ENCODE results near the gene TRPC5OS. TPM values are rescaled to one million over a fixed set of nuclear protein-coding genes. Genes with fewer than 3 reads are reported as not detected.

The TRPC5OS gene
- total RNA-seq, 2 experiments from 2014 or later, result not detected

- DNase-seq, result no peak
- Mint-ChIP-seq H3K9me3 (ENCODE audit: low read depth) (no peaks in the 10 kb centered on the region), H3K27me3 (peaks cover 14% of the 10 kb centered on the region), H3K4me1 (peaks cover 2% of the 10 kb centered on the region), H3K4me3 (no peak overlapping the region), H3K36me3 (ENCODE audit: low read depth) (no peaks in the 10 kb centered on the region), H3K27ac (no peak overlapping the region)
- intact Hi-C loops (cut with DNase I, micrococcal nuclease), result loop anchor here (2.0 to 10.0 kb wide), 4 partner anchors 176 to 866 kb away; no protein-coding TSS in a partner anchor
- CTCF ChIA-PET, result interaction anchor here (1.0 kb wide), 1 partner anchor 24 kb away, joined by 3 read pairs; no protein-coding TSS in a partner anchor
- POLR2A ChIA-PET, result interaction anchor here (0.7 kb wide), 1 partner anchor 38 kb away, joined by 5 read pairs; no protein-coding TSS in a partner anchor
- no peak for ATAC-seq
Observed at GRCh38 chrX:111868726-111869638, 7.0 kb upstream of the TRPC5OS start.

DNA sequence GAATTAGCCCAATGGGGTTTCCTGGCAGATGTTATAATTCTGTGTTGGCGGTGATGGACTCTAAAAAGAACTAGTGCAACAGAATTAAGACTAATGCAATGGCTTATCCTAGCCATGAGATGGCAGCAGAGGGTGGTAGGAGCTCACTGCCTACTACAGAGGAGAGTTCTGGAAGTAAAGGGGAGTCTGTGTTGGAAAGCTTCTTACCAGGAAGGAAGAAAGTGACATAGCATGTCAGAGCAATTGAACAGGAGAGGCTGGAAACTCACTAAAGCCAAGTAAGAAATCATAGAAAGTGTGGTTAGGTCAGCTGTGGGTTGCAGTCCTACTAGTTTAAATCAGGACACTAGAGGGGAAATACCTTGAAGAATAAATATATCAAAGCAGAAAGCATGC lies 6.3 kb upstream of the TRPC5OS start:
- intact Hi-C loops (cut with DNase I, micrococcal nuclease), result loop anchor here (2.0 to 10.0 kb wide), 4 partner anchors 175 to 865 kb away; no protein-coding TSS in a partner anchor
- Mint-ChIP-seq H3K36me3 (ENCODE audit: low read depth) (no peaks in the 10 kb centered on the region), H3K27ac (no peak overlapping the region), H3K27me3 (peaks cover 14% of the 10 kb centered on the region), H3K9me3 (ENCODE audit: low read depth) (no peaks in the 10 kb centered on the region), H3K4me1 (peaks cover 2% of the 10 kb centered on the region), H3K4me3 (no peak overlapping the region)
- POLR2A ChIA-PET, result no interaction called here
- ATAC-seq (no peak), DNase-seq (peak; percentile 15)
- CTCF ChIA-PET, result interaction anchor here (1.0 kb wide), 1 partner anchor 23 kb away, joined by 3 read pairs; no protein-coding TSS in a partner anchor

GRCh38 chrX:111874241-111874640 lies 1.7 kb upstream of the TRPC5OS start:
- ATAC-seq, result no peak
- DNase-seq, result no peak
- POLR2A ChIA-PET, result no interaction called here
- no peaks in the 10 kb centered on the region for H3K9me3 Mint-ChIP-seq (ENCODE audit: low read depth)
- no peak overlapping the region for H3K4me3 Mint-ChIP-seq
- no peak overlapping the region for H3K27ac Mint-ChIP-seq
- no peaks in the 10 kb centered on the region for H3K36me3 Mint-ChIP-seq (ENCODE audit: low read depth)
- H3K4me1 Mint-ChIP-seq, result no peaks in the 10 kb centered on the region
- CTCF ChIA-PET, result no interaction called here
- intact Hi-C loops (cut with DNase I, micrococcal nuclease), result no loop called here
- H3K27me3 Mint-ChIP-seq, result peaks cover 9% of the 10 kb centered on the region

- Mint-ChIP-seq H3K27me3 (peaks cover 5% of the 10 kb centered on the region), H3K27ac (no peak overlapping the region), H3K4me3 (no peak overlapping the region), H3K9me3 (ENCODE audit: low read depth) (no peaks in the 10 kb centered on the region), H3K36me3 (ENCODE audit: low read depth) (no peaks in the 10 kb centered on the region), H3K4me1 (no peaks in the 10 kb centered on the region)
- POLR2A ChIA-PET, result no interaction called here
- CTCF ChIA-PET, result no interaction called here
- intact Hi-C loops (cut with DNase I, micrococcal nuclease), result no loop called here
- DNase-seq, result no peak
- ATAC-seq, result no peak
Observed at GRCh38 chrX:111876646-111877045, 665 bp downstream of the TRPC5OS start.

GRCh38 chrX:111877681-111878080 lies 1.7 kb downstream of the TRPC5OS start:
- H3K27me3 Mint-ChIP-seq, result no peaks in the 10 kb centered on the region
- intact Hi-C loops (cut with DNase I, micrococcal nuclease), result no loop called here
- H3K36me3 Mint-ChIP-seq (ENCODE audit: low read depth), result no peaks in the 10 kb centered on the region
- POLR2A ChIA-PET, result no interaction called here
- CTCF ChIA-PET, result interaction anchor here (0.7 kb wide), 1 partner anchor 621 kb away, joined by 3 read pairs; no protein-coding TSS in a partner anchor
- H3K4me1 Mint-ChIP-seq, result no peaks in the 10 kb centered on the region
- H3K4me3 Mint-ChIP-seq, result no peak overlapping the region
- DNase-seq (no peak), ATAC-seq (no peak)
- no peak overlapping the region for H3K27ac Mint-ChIP-seq
- no peaks in the 10 kb centered on the region for H3K9me3 Mint-ChIP-seq (ENCODE audit: low read depth)

GRCh38 chrX:111880735-111881134 lies 4.8 kb downstream of the TRPC5OS start:
- Mint-ChIP-seq H3K4me1 (no peaks in the 10 kb centered on the region), H3K9me3 (ENCODE audit: low read depth) (no peaks in the 10 kb centered on the region), H3K27ac (no peak overlapping the region), H3K4me3 (no peak overlapping the region), H3K27me3 (no peaks in the 10 kb centered on the region), H3K36me3 (ENCODE audit: low read depth) (no peaks in the 10 kb centered on the region)
- no peak for ATAC-seq
- DNase-seq, result no peak
- CTCF ChIA-PET, result no interaction called here
- POLR2A ChIA-PET, result no interaction called here
- intact Hi-C loops (cut with DNase I, micrococcal nuclease), result no loop called here

- intact Hi-C loops (cut with DNase I, micrococcal nuclease), result no loop called here
- H3K36me3 Mint-ChIP-seq (ENCODE audit: low read depth), result no peaks in the 10 kb centered on the region
- ChIA-PET CTCF (no interaction called here), POLR2A (no interaction called here)
- no peak overlapping the region for H3K27ac Mint-ChIP-seq
- ATAC-seq (no peak), DNase-seq (no peak)
- H3K27me3 Mint-ChIP-seq, result no peaks in the 10 kb centered on the region
- H3K4me1 Mint-ChIP-seq, result no peaks in the 10 kb centered on the region
- no peaks in the 10 kb centered on the region for H3K9me3 Mint-ChIP-seq (ENCODE audit: low read depth)
- H3K4me3 Mint-ChIP-seq, result no peak overlapping the region
Observed at GRCh38 chrX:111881715-111882114, 5.7 kb downstream of the TRPC5OS start.

DNA sequence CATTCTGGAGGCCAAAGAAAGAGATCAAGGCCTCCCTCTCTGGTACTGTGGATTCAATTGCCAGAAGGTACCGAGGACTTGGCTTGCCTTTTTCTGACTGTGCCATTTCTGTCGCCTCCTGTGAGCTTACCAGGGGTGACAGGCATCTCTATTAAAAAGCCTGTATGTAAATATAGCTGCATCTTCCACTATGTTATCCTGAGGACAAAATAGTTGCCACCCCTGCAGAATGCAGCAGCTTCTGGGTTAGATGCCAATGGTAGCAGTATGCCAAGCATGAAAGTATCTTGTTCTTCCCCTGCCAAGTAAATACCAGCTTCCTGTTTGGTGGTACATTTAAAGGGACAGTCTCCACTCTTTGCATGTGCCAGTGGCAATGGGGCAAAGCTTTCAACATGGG lies 10.7 kb downstream of the TRPC5OS start:
- ATAC-seq, result no peak
- Mint-ChIP-seq H3K36me3 (ENCODE audit: low read depth) (no peaks in the 10 kb centered on the region), H3K27me3 (no peaks in the 10 kb centered on the region), H3K27ac (no peak overlapping the region), H3K4me1 (no peaks in the 10 kb centered on the region), H3K4me3 (no peak overlapping the region), H3K9me3 (ENCODE audit: low read depth) (no peaks in the 10 kb centered on the region)
- DNase-seq, result no peak
- ChIA-PET CTCF (no interaction called here), POLR2A (no interaction called here)
- intact Hi-C loops (cut with DNase I, micrococcal nuclease), result no loop called here

DNA sequence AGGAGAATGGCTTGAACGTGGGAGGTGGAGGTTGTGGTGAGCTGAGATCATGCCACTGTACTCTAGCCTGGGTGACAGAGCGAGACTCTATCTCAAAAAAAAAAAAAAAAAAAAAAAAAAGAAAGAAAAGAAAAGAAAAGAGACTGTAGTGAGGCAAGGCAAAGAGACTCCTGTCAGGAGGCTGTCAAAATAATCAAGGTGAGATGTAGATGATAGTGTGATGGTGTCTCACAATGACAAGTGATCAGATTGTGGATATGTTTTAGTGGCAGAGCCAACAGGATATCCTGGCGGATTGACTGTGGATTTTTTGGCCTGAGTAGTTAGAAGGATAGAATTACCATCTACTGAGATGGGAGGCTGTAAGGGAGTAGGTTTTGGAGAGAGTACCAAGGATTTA lies 12.6 kb downstream of the TRPC5OS start:
- ATAC-seq, result no peak
- no peak for DNase-seq
- Mint-ChIP-seq H3K27me3 (no peaks in the 10 kb centered on the region), H3K27ac (no peak overlapping the region), H3K36me3 (ENCODE audit: low read depth) (no peaks in the 10 kb centered on the region), H3K4me3 (no peak overlapping the region), H3K9me3 (ENCODE audit: low read depth) (no peaks in the 10 kb centered on the region), H3K4me1 (no peaks in the 10 kb centered on the region)
- intact Hi-C loops (cut with DNase I, micrococcal nuclease), result no loop called here
- POLR2A ChIA-PET, result no interaction called here
- CTCF ChIA-PET, result no interaction called here

DNA sequence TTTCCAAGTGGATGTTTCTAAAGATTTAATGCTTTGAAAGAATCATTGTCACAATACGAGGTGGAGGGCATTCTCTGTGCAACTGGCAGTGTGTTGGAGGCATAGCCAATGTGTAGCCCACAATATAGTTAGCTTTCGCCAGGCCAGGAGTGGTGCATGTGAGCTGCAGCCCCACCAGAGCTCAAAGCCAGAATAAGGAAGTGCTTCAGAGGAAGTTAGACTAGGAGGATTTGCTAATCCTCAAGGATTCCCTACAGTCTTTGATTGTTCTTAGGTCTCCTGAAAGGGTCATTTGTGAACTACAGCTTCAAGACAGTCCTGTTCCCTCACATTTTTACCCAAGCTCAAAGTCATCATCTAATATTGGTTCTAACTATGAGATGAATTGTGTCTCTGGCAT lies 16.4 kb downstream of the TRPC5OS start:
- no peaks in the 10 kb centered on the region for H3K9me3 Mint-ChIP-seq (ENCODE audit: low read depth)
- intact Hi-C loops (cut with DNase I, micrococcal nuclease), result no loop called here
- no peak for DNase-seq
- ATAC-seq, result no peak
- no peaks in the 10 kb centered on the region for H3K27me3 Mint-ChIP-seq
- ChIA-PET CTCF (interaction anchor here (1.1 kb wide), 1 partner anchor 23 kb away, joined by 3 read pairs; no protein-coding TSS in a partner anchor), POLR2A (no interaction called here)
- H3K4me1 Mint-ChIP-seq, result no peaks in the 10 kb centered on the region
- no peak overlapping the region for H3K27ac Mint-ChIP-seq
- H3K36me3 Mint-ChIP-seq (ENCODE audit: low read depth), result no peaks in the 10 kb centered on the region
- H3K4me3 Mint-ChIP-seq, result no peak overlapping the region

GRCh38 chrX:111896148-111896547 lies 20.2 kb downstream of the TRPC5OS start:
- Mint-ChIP-seq H3K27me3 (peaks cover 2% of the 10 kb centered on the region), H3K27ac (no peak overlapping the region), H3K9me3 (ENCODE audit: low read depth) (no peaks in the 10 kb centered on the region), H3K4me3 (no peak overlapping the region), H3K36me3 (ENCODE audit: low read depth) (no peaks in the 10 kb centered on the region), H3K4me1 (no peaks in the 10 kb centered on the region)
- no peak for DNase-seq
- intact Hi-C loops (cut with DNase I, micrococcal nuclease), result no loop called here
- ChIA-PET POLR2A (no interaction called here), CTCF (no interaction called here)
- ATAC-seq, result no peak

- CTCF ChIA-PET, result no interaction called here
- intact Hi-C loops (cut with DNase I, micrococcal nuclease), result no loop called here
- POLR2A ChIA-PET, result no interaction called here
Observed at GRCh38 chrX:111914398-111915090, 38.6 kb downstream of the TRPC5OS start.

More at GRCh38 chrX:111914398-111915090, 38.6 kb downstream of the TRPC5OS start:
- ATAC-seq (no peak), DNase-seq (no peak)
- Mint-ChIP-seq H3K4me1 (no peaks in the 10 kb centered on the region), H3K9me3 (ENCODE audit: low read depth) (no peaks in the 10 kb centered on the region), H3K27ac (no peak overlapping the region), H3K27me3 (no peaks in the 10 kb centered on the region), H3K4me3 (no peak overlapping the region), H3K36me3 (ENCODE audit: low read depth) (no peaks in the 10 kb centered on the region)

Data from activated CD4-positive, alpha-beta T cell treated with anti-CD3 and anti-CD28 coated beads for 36 hours (primary cell).